Uterus (tissue), 4 donors: ENCODE data around the gene ACTL9. TPM values are rescaled to one million over a fixed set of nuclear protein-coding genes. Genes with fewer than 3 reads are reported as not detected.

Experiments
- DNase-seq, 2 donors: peaks; one replicate each; pipeline ENCODE4 v3.0.0-alpha.2; 2019 to 2020
- H3K27ac ChIP-seq, 2 donors: fragments of 200-600 bp; sonication (generic); 1 replicate in 1 of 2; 2 replicates in 1 of 2; pipeline ENCODE4 v1.5.1; 2016 to 2018
- H3K27me3 ChIP-seq, 2 donors: fragments of 200-600 bp; sonication (generic); one replicate each; pipeline ENCODE4 v1.5.1; 2018 to 2019; ENCODE audit warnings: control low read depth in 1 of 2
- H3K36me3 ChIP-seq, 2 donors: fragments of 200-600 bp; sonication (generic); one replicate each; pipeline ENCODE4 v1.5.1; 2019; ENCODE audit warnings: control low read depth in 1 of 2
- H3K4me1 ChIP-seq, 2 donors: fragments of 200-600 bp; sonication (generic); one replicate each; pipeline ENCODE4 v1.5.1; 2018 to 2019; ENCODE audit warnings: control low read depth in 1 of 2
- H3K4me3 ChIP-seq, 2 donors: fragments of 200-600 bp; sonication (generic); 1 replicate in 1 of 2; 2 replicates in 1 of 2; pipeline ENCODE4 v1.5.1; 2018 to 2019; ENCODE audit warnings: mild to moderate bottlenecking in 1 of 2
- H3K9me3 ChIP-seq, 2 donors: fragments of 200-600 bp; sonication (generic); one replicate each; pipeline ENCODE4 v1.5.1; 2019; ENCODE audit warnings: control low read depth in 1 of 2
- CTCF ChIP-seq, 4 experiments: fragments of 200-600 bp in 2 of 4; fragments of 450-650 bp in 2 of 4; sonication (generic) in 2 of 4; IDR thresholded peaks; one replicate each; pipeline ENCODE4 v1.5.1; 2016 to 2019; ENCODE audit warnings: antibody characterized with exemption in 4 of 4, mild to moderate bottlenecking in 2 of 4, moderate library complexity in 1 of 4
- POLR2A ChIP-seq, 2 donors: fragments of 450-650 bp; IDR thresholded peaks; one replicate each; pipeline ENCODE4 v1.6.1; 2016; ENCODE audit warnings: antibody characterized with exemption in 2 of 2, mild to moderate bottlenecking in 1 of 2, moderate library complexity in 1 of 2
- intact Hi-C: fragments of 100-400 bp; cut with DNase I; formaldehyde crosslinking; loops from one replicate; pipeline ENCODE4 v1.15.1; 2023; ENCODE audit warnings: low total_unique reads
- total RNA-seq, 4 donors: library from RNA; depleted of rRNA in 3 of 4; stranded (reverse); fragments of >200 nt in 3 of 4; gene quantifications; one replicate each; pipeline versions ENCODE4 v1.1.0 to v1.2.4, GENCODE V29; 2014 to 2023
- donor health status: DM: yes; HTN: yes; CAD: no.

The ACTL9 gene
- total RNA-seq, 4 donors from 2014 or later = not detected

GRCh38 chr19:8680676-8681344, 17.8 kb downstream of the ACTL9 start:
- Histone ChIP-seq H3K4me3 (no peak overlapping the region), H3K9me3 (no peaks in the 10 kb centered on the region), H3K36me3 (no peaks in the 10 kb centered on the region), H3K4me1 (no peaks in the 10 kb centered on the region), H3K27me3 (no peaks in the 10 kb centered on the region), H3K27ac (no peak overlapping the region)
- TF ChIP-seq POLR2A (IDR thresholded peaks at IDR 0.05) (no peak), CTCF (IDR thresholded peaks at IDR 0.05) (no peak)
- intact Hi-C loops = no loop called here
- DNase-seq = no peak

GRCh38 chr19:8678244-8678807, 20.3 kb downstream of the ACTL9 start:
- no peak for TF ChIP-seq POLR2A (IDR thresholded peaks at IDR 0.05)
- no peak for TF ChIP-seq CTCF (IDR thresholded peaks at IDR 0.05)
- H3K9me3 ChIP-seq = no peaks in the 10 kb centered on the region
- no peak overlapping the region for H3K27ac ChIP-seq
- H3K4me3 ChIP-seq = no peak overlapping the region
- no peak for DNase-seq
- no peaks in the 10 kb centered on the region for H3K27me3 ChIP-seq
- no peaks in the 10 kb centered on the region for H3K4me1 ChIP-seq
- H3K36me3 ChIP-seq = no peaks in the 10 kb centered on the region
- intact Hi-C loops = no loop called here

- no peak for TF ChIP-seq POLR2A (IDR thresholded peaks at IDR 0.05)
- TF ChIP-seq CTCF (IDR thresholded peaks at IDR 0.05) = no peak
- Histone ChIP-seq H3K4me3 (no peak overlapping the region), H3K27me3 (no peaks in the 10 kb centered on the region), H3K27ac (no peak overlapping the region), H3K9me3 (no peaks in the 10 kb centered on the region), H3K36me3 (no peaks in the 10 kb centered on the region), H3K4me1 (no peaks in the 10 kb centered on the region)
- intact Hi-C loops = no loop called here
- DNase-seq = no peak
Observed at GRCh38 chr19:8675066-8675465, 23.5 kb downstream of the ACTL9 start.

GRCh38 chr19:8673276-8673891, 25.2 kb downstream of the ACTL9 start:
- DNase-seq = no peak
- H3K9me3 ChIP-seq = no peaks in the 10 kb centered on the region
- H3K27ac ChIP-seq = no peak overlapping the region
- no peak overlapping the region for H3K4me3 ChIP-seq
- TF ChIP-seq CTCF (IDR thresholded peaks at IDR 0.05) (no peak), POLR2A (IDR thresholded peaks at IDR 0.05) (no peak)
- no peaks in the 10 kb centered on the region for H3K4me1 ChIP-seq
- intact Hi-C loops = no loop called here
- H3K27me3 ChIP-seq = no peaks in the 10 kb centered on the region
- no peaks in the 10 kb centered on the region for H3K36me3 ChIP-seq

- intact Hi-C loops = no loop called here
- no peak for DNase-seq
Observed at GRCh38 chr19:8666814-8667405, 31.7 kb downstream of the ACTL9 start.

More at GRCh38 chr19:8666814-8667405, 31.7 kb downstream of the ACTL9 start:
- H3K27ac ChIP-seq = no peak overlapping the region
- TF ChIP-seq POLR2A (IDR thresholded peaks at IDR 0.05) (no peak), CTCF (IDR thresholded peaks at IDR 0.05) (no peak)
- H3K27me3 ChIP-seq = no peaks in the 10 kb centered on the region
- no peaks in the 10 kb centered on the region for H3K36me3 ChIP-seq
- no peaks in the 10 kb centered on the region for H3K9me3 ChIP-seq
- H3K4me1 ChIP-seq = no peaks in the 10 kb centered on the region
- no peak overlapping the region for H3K4me3 ChIP-seq
